ENCODE data around the gene GARS1. TPM values are rescaled to one million over a fixed set of nuclear protein-coding genes. Genes with fewer than 3 reads are reported as not detected.

The GARS1 gene
- total RNA-seq, 1 experiment from 2014 or later, result 380 TPM

DNA sequence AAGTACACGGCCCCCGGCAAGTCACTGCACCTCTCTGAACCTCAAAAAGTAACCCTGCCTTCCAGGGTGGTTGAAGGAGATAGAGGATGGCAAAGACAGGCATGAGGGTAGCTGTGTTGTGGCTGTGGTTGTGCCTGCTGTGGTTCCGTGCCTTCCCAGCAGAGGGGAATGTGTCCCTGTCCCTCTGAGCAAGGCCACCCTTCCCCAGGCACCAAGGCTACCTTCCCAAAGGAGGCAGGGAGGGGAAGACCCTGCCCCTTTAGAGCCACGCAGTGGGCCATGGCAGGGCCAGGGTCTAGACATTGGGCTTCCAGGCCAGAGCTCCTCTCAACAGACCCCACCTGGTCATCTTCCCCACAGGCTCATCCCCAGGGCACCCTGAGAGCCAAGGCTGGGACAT, 68.7 kb downstream of the GARS1 start:
- peaks cover 7% of the 10 kb centered on the region for H3K36me3 Mint-ChIP-seq (ENCODE audit: insufficient read depth, unreplicated experiment)
- H3K27me3 Mint-ChIP-seq (ENCODE audit: insufficient read depth, unreplicated experiment), result no peaks in the 10 kb centered on the region
- no peak overlapping the region for H3K27ac Mint-ChIP-seq (ENCODE audit: unreplicated experiment)
- H3K4me1 Mint-ChIP-seq (ENCODE audit: low read depth, unreplicated experiment), result no peaks in the 10 kb centered on the region
- ChIA-PET POLR2A (no interaction called here), CTCF (no interaction called here)
- Histone ChIP-seq H3K9me3 (no peaks in the 10 kb centered on the region), H3K27me3 (replicated peaks; ENCODE audit: control insufficient read depth, insufficient read depth, low read length) (peaks cover 1% of the 10 kb centered on the region; the same call in 1 of the 2 replicates), H3K36me3 (ENCODE audit: control insufficient read depth, insufficient read depth, low read length) (no peaks in the 10 kb centered on the region), H3K4me1 (no peaks in the 10 kb centered on the region), H3K4me3 (ENCODE audit: low read depth, low read length) (no peak overlapping the region)
- BruUV-seq (replicated peaks), result no TSS peak
- H3K9me3 Mint-ChIP-seq (ENCODE audit: unreplicated experiment), result no peaks in the 10 kb centered on the region
- no peak for DNase-seq
- TF ChIP-seq, protein P1, sequence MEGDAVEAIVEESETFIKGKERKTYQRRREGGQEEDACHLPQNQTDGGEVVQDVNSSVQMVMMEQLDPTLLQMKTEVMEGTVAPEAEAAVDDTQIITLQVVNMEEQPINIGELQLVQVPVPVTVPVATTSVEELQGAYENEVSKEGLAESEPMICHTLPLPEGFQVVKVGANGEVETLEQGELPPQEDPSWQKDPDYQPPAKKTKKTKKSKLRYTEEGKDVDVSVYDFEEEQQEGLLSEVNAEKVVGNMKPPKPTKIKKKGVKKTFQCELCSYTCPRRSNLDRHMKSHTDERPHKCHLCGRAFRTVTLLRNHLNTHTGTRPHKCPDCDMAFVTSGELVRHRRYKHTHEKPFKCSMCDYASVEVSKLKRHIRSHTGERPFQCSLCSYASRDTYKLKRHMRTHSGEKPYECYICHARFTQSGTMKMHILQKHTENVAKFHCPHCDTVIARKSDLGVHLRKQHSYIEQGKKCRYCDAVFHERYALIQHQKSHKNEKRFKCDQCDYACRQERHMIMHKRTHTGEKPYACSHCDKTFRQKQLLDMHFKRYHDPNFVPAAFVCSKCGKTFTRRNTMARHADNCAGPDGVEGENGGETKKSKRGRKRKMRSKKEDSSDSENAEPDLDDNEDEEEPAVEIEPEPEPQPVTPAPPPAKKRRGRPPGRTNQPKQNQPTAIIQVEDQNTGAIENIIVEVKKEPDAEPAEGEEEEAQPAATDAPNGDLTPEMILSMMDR (IDR thresholded peaks at IDR 0.05; ENCODE audit: insufficient read depth in 1 of 2, low read depth in 1 of 2, low read length in 1 of 2, severe bottlenecking in 1 of 2, unreplicated experiment in 1 of 2), result no peak
- intact Hi-C loops (cut with micrococcal nuclease; ENCODE audit: unreplicated experiment), result no loop called here
- no peak overlapping the region for H3K4me3 Mint-ChIP-seq (ENCODE audit: unreplicated experiment)

GRCh38 chr7:30664184-30664885, 69.7 kb downstream of the GARS1 start:
- Histone ChIP-seq H3K4me3 (ENCODE audit: low read depth, low read length) (no peak overlapping the region), H3K9me3 (no peaks in the 10 kb centered on the region), H3K27me3 (replicated peaks; ENCODE audit: control insufficient read depth, insufficient read depth, low read length) (peaks cover 1% of the 10 kb centered on the region; the same call in 1 of the 2 replicates), H3K4me1 (no peaks in the 10 kb centered on the region), H3K36me3 (ENCODE audit: control insufficient read depth, insufficient read depth, low read length) (no peaks in the 10 kb centered on the region)
- no peak for DNase-seq
- no peaks in the 10 kb centered on the region for H3K4me1 Mint-ChIP-seq (ENCODE audit: low read depth, unreplicated experiment)
- H3K9me3 Mint-ChIP-seq (ENCODE audit: unreplicated experiment), result no peaks in the 10 kb centered on the region
- H3K4me3 Mint-ChIP-seq (ENCODE audit: unreplicated experiment), result no peak overlapping the region
- H3K36me3 Mint-ChIP-seq (ENCODE audit: insufficient read depth, unreplicated experiment), result peaks cover 7% of the 10 kb centered on the region
- no peaks in the 10 kb centered on the region for H3K27me3 Mint-ChIP-seq (ENCODE audit: insufficient read depth, unreplicated experiment)
- CTCF ChIA-PET, result interaction anchor here (1.2 kb wide), 1 partner anchor 75 kb away, joined by 3 read pairs; no protein-coding TSS in a partner anchor
- H3K27ac Mint-ChIP-seq (ENCODE audit: unreplicated experiment), result no peak overlapping the region
- intact Hi-C loops (cut with micrococcal nuclease; ENCODE audit: unreplicated experiment), result no loop called here
- no TSS peak for BruUV-seq (replicated peaks)
- POLR2A ChIA-PET, result no interaction called here
- TF ChIP-seq, protein P1 (IDR thresholded peaks at IDR 0.05; ENCODE audit: insufficient read depth in 1 of 2, low read depth in 1 of 2, low read length in 1 of 2, severe bottlenecking in 1 of 2, unreplicated experiment in 1 of 2), result no peak

- no peak for DNase-seq
- H3K9me3 Mint-ChIP-seq (ENCODE audit: unreplicated experiment), result no peaks in the 10 kb centered on the region
- H3K4me1 Mint-ChIP-seq (ENCODE audit: low read depth, unreplicated experiment), result no peaks in the 10 kb centered on the region
- H3K27me3 ChIP-seq (replicated peaks; ENCODE audit: control insufficient read depth, insufficient read depth, low read length), result peaks cover 1% of the 10 kb centered on the region; the same call in 1 of the 2 replicates
- no peaks in the 10 kb centered on the region for H3K4me1 ChIP-seq
- H3K4me3 ChIP-seq (ENCODE audit: low read depth, low read length), result no peak overlapping the region
- TF ChIP-seq, protein P1 (IDR thresholded peaks at IDR 0.05; ENCODE audit: insufficient read depth in 1 of 2, low read depth in 1 of 2, low read length in 1 of 2, severe bottlenecking in 1 of 2, unreplicated experiment in 1 of 2), result no peak
- no peaks in the 10 kb centered on the region for H3K9me3 ChIP-seq
- ChIA-PET POLR2A (no interaction called here), CTCF (interaction anchor here (1.2 kb wide), 1 partner anchor 74 kb away, joined by 3 read pairs; no protein-coding TSS in a partner anchor)
- H3K27me3 Mint-ChIP-seq (ENCODE audit: insufficient read depth, unreplicated experiment), result peaks cover 7% of the 10 kb centered on the region
- no peak overlapping the region for H3K4me3 Mint-ChIP-seq (ENCODE audit: unreplicated experiment)
- no TSS peak for BruUV-seq (replicated peaks)
- H3K36me3 ChIP-seq (ENCODE audit: control insufficient read depth, insufficient read depth, low read length), result no peaks in the 10 kb centered on the region
- no peak overlapping the region for H3K27ac Mint-ChIP-seq (ENCODE audit: unreplicated experiment)
- intact Hi-C loops (cut with micrococcal nuclease; ENCODE audit: unreplicated experiment), result no loop called here
- H3K36me3 Mint-ChIP-seq (ENCODE audit: insufficient read depth, unreplicated experiment), result peaks cover 7% of the 10 kb centered on the region
Observed at GRCh38 chr7:30665043-30665442, 70.4 kb downstream of the GARS1 start.
